CD4-positive, alpha-beta T cell treated with Interleukin-2 at 100 ng/mL for 4 hours (primary cell): Measurements from ENCODE around the gene GBX1.

Source experiments
- DNase-seq: peaks from one replicate; pipeline ENCODE4 v3.0.0-alpha.2; 2020; ENCODE audit warnings: low spot score

The GBX1 gene

DNA sequence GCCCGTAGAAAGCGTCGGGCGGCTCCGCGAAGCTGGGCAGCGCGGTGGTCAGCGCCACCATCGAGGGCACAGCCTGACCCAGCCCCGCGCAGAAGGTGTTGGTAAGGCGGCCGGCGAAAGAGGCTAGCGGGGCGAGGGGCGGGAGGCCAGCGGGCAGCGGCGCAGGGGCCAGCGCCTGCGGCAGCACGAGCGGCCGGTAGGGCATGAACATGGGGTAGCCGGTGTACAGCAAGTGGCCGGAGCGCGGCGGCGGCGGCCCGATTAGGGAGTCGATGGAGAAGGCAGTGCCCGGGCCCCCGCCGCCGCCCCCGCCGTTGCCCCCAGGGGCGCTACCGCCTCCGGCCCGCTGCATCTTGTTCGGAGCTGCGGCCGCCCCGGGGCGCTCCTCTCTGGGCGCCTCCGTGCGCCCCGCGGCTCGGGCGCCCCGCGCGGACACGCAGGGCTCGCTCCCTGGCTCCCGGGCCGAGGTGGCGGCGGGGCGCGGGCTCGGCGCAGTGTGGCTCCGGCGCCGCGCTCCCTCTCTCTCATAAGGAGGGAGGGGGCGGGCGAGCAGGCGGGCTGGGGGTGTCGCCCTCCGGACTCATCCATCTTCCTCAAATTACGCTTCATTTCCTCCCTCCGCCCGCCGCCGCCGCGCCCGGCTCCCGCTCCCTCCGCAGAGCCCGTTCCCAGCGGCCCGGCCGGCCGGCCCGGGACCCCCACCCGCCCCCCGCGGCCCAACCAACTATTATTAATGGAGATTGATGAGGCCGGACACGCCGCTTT, at the start of gene GBX1:
Gene GBX1, minus strand, starts transcription at position 498 of the 765 bp plus-strand sequence. Its CDS starts 146 bp downstream, at position 352.
- no peak for DNase-seq

- DNase-seq, result no peak
Measured at GRCh38 chr7:151215396-151215795, 47.9 kb upstream of the GBX1 start.

DNA sequence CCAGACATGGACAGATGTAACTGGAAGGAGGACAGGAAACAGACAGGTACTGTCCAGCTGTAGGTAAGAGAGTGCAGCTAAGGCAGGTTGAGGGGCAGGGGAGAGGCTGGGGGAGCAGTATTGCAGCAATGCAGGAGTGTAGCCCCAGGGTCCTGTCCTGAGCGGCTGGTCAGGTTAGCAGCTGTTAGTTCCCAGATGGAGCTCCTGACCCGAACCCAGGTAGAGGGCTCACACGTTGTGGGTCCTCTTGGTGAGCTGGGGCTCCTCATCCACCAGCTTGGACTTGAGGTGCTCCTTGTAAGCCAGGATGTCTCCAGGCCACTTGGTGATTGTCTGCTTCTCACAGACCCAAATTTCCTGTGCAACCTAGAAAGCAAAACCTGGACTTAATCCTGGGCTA, 46.3 kb upstream of the GBX1 start:
- no peak for DNase-seq

DNA sequence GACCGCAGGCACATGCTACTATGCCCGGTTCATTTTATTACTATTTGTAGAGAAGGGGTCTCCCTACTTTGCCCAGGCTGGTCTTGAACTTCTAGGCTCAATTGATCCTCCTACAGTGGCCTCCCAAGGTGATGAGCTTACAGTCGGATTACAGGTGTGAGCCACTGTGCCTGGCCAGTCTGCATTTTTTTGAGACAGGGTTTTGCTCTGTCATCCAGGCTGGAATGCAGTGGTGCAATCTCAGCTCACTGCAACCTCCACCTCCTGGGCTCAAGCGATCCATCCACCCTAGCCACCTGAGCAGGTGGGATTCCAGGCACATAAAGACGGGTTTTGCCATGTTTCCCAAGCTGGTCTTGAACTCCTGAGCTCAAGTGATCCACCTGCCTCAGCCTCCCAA, 45.1 kb upstream of the GBX1 start:
- DNase-seq, result no peak

- no peak for DNase-seq
Measured at GRCh38 chr7:151211155-151211772, 43.8 kb upstream of the GBX1 start.

DNA sequence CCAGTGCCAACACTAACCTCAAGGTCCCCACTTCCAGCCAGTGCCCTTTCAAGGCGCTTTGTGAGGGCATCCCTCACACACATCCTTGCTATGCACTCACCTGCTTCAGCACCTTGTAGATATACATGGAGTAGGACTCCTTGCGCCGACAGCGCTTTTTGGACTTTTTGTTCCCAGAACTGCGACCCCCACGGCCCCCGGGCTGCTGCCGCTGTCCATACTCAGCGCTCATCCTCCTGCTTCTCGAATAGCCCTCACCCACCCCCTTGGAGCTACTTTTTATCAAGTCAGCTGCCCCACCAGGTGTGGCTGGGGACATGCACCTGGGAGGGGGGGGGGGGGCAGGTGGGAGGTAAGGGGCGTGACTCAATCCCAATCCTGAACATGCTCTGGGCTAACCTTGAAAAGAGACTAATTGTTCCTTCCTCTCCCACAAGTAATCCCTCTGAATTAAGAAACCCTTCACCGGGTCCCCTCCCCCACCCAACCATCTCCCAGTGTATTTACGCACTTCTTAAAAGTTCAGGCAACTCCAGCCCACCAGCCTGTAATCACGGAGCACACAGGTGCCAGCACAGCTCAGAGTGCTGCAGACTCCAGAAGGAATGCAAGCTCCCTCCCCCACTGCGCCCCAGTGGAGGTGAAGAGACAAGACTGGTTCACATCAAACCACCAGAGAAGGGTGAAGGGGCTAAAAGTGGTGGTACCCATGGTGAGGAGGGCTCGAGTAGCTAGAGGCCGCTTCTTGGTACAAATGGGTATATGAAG, 42.8 kb upstream of the GBX1 start, which contains the start of gene H2BK1:
Gene H2BK1, minus strand, starts transcription at position 402 of the 768 bp plus-strand sequence. Its CDS starts 170 bp downstream, at position 232.
- no peak for DNase-seq

DNA sequence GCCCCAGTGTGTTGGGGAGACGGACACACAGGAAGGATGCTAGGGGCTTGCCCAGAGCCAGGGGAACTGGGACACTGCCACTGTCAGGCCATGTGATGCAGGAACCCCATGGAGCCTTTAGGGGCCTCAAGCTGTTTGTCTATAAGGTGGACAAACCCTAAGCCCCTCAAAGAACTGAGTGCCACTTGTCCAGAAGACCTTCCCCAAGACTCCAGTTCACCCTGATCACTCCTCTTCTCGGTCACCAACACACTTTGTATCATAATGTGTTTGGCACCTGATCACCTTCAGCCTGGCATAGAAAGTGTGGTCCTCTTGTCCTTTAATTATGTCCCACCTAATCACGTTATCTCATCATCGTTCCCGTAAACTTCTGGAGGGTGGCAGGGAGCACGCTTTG, 42.1 kb upstream of the GBX1 start:
- DNase-seq, result no peak

GRCh38 chr7:151208253-151208862, 40.9 kb upstream of the GBX1 start:
- DNase-seq, result no peak

DNA sequence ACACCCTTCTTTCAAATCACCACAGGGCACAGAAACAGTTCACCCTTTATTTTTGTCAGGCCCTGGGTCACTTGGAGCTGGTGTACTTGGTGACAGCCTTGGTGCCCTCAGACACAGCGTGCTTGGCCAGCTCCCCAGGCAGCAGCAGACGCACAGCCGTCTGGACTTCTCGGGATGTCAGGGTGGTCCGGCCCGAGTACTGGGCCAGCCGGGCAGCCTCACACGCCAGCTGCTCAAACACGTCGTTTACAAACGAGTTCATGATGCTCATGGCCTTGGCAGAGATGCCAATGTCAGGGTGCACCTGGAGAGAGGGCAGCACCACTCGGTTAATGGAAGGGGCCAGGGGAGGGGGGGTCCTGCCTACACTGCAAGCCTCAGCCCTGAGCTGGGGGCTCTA, 40.3 kb upstream of the GBX1 start:
- DNase-seq, result no peak

DNA sequence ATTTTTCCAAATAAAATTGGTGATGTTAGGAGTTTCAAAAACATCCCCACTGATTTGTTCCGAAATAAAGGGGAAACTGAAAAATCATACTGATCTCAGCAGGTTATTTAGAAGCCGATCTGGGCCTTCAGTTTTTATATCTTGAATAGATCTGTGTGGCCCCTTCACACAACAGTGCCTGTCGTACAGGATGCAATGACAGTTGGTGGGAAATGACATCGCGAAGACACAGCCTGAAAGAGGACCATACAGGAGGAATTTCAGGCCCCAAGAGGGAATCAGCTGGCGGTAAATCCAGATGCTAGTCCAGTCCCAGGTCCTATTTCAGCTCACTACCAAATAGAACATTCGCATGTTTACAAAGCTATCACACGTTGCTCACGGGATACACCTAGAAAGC, 39.8 kb upstream of the GBX1 start:
- peak; percentile 7 for DNase-seq

DNA sequence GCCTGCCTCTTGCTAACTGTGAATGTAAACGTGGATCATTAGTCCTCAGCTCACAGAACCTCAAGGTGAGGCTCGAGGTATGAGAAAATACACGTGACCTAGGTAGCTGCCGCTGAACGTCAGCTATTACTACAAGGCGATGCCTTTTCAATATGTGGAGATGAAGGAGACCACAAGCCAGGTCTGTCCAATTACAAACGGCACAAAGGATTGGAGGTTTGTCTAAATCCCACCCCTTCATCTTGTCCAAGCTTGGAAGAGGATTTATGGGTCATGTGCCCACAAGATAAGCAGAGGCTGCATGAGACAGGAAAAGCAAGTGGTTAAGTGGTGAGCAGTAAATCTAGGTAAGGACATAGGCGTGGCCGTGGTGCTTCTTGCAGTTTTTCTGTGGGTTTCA, 39.4 kb upstream of the GBX1 start:
- peak; percentile 36 for DNase-seq

DNA sequence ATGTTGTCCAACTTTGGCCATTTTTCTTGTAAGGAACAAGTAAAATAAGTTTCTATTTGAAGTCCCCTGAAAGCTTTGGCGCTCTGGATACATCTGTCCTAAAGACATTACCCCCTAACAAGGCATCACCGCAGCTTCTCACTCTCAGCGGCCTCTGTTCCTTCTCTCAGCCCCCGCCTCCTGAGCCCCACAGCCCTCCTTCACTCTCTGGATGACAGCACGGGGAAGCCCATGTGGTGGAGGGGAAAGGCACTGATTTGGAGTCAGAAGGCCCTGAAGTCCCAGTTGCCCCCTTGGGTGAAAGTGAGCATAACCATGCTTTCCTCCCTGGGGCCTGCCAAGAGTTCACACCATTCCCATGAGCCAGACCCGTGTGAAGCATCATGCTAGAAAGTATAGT, 38.2 kb upstream of the GBX1 start:
- DNase-seq, result no peak

DNA sequence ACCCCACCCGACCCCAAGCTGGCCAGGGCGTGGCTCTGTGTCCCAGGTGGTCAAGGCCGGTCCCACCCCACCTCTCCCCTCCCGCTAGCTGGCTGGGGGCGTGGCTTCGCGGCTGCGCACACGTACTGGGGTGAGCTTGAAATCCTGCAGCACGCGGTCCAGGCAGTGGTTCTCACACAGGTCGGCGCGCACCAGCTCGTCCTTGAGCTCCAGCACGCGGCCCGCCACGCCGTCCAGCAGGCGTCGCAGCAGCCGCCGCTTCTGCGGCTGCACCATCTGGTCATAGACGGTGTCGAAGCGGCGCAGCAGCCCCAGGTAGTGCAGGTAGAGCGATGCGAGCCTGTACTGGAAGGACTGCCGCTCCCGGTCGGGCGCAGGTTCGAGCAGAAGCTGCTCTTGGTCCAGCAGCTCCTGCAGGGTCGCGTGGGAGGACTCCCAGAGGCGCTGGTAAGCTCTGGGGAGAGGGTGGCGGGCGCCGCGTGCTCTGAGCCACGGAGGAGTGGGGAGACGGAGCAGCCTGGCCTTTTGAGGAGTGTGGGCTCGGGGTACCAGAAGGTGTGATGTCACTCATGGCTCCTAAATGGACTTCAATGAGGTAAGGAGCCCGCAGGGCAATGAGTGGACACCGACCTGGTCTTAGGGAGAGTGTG, 37.0 kb upstream of the GBX1 start:
- DNase-seq, result no peak

- no peak for DNase-seq
Measured at GRCh38 chr7:151202836-151203235, 35.3 kb upstream of the GBX1 start.

- DNase-seq, result no peak
Measured at GRCh38 chr7:151201751-151202150, 34.3 kb upstream of the GBX1 start.

DNA sequence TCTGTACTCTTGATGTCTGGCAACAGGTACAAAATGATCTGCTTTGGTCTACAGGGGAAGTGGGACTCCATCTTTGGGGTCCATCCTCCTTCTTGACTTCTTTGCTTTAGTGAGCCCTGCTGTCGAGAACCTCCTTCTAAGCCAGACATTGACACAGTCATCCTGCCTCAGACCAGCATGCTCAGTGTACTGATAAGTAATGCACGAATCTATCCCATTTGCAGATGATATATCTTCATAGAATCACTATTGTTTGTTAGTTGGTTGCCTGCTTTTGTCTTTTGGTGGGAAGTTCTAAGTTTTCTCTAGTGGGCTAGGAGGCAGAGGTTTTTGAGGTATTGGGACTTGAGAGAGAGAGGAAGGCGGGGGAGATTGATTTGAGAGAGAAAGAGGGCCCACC, 33.9 kb upstream of the GBX1 start:
- no peak for DNase-seq

- DNase-seq, result no peak
Measured at GRCh38 chr7:151198945-151199848, 31.7 kb upstream of the GBX1 start.

GRCh38 chr7:151197932-151198331, 30.4 kb upstream of the GBX1 start:
- DNase-seq, result no peak

DNA sequence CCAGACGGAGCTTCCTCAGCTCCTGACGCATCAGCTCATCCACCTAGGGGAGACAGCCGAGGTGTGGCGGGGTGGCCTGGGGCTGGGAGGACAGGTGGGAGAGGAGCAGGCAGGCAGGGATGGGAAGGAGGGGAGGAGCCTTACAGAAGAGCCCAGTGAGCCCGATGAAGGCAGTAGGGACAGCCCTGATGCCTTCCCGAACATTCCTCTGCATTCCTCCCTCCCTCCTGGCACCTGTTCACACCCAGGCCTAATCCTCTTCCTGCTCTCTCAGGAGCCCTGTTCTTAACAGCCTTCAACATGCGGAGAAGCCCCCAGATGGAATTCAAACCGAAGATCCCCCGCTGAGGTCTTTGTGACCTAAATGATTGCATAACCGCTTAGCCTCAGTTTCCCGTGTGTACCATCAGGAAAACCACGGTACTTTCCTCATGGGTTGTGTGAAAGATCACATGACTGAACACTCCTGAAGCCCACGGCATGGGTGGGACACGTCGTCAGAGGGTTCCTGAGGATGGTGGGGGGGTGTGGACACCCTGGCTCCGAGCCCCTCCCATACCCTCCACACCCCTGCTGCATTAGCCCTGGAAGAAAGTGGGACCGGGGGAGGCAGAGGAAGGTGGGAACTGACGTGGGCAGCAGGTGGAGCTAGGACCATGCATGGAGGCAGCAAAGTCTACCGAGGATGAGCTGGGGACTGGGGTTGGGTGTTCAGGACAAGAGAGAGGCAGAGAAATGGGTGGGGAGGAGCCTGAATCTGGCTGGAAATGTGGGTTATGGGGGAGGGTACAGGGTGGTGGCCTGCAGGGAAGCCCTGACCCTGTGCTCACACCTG, 28.3 kb upstream of the GBX1 start:
- no peak for DNase-seq

DNA sequence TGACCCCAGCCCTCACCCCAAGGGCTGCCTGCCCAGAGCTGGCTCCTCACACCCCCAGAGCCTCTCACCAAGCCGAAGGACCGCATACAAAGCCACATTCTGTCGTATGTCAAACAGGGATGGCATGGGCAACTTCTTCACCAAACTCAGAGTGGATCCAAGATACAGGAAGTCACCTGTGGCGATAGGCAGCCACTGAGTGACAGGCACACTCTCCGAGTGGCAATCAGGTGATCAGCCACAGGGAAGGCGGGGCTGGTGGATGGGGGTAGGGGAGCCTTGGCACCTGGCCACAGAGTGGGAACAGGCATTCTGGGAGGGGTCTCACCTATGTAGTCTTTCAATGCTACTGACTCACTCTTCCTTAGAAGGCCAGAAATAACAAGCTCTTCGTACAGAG, 26.7 kb upstream of the GBX1 start:
- DNase-seq, result no peak
